ACHN (cell line): ENCODE measurements around the gene RHOV.
A peak's percentile ranks its signal among the peaks of the same experiment; 100 is the strongest.
"Not testable (repeated sequence)": the region's sequence is repeated elsewhere in the genome, so short reads cannot be mapped to it uniquely, and the experiment has no call there.

ENCODE experiments used
- DNase-seq: peaks from one replicate; pipeline ENCODE4 v3.0.0-alpha.2; 2015
- in situ Hi-C: cut with HindIII; loops from 2 replicates; pipeline ENCODE4 v1.10.0; 2017; ENCODE audit warnings: low sequenced_read_pairs, low pct_ligation_motif_present, low pct_unique_long_range_greater_than_20kb

RHOV gene

GRCh38 chr15:40879609-40880008, 5.6 kb upstream of the RHOV start:
- DNase-seq: no peak
- in situ Hi-C loops: no loop called here

- DNase-seq: peak; percentile 29
- in situ Hi-C loops: no loop called here
These were observed 4.8 kb upstream of the RHOV start for GRCh38 chr15:40878785-40879184.

- DNase-seq: no peak
- in situ Hi-C loops: no loop called here
These were observed 3.7 kb upstream of the RHOV start for GRCh38 chr15:40877694-40878093.

GRCh38 chr15:40875991-40876730, 2.1 kb upstream of the RHOV start:
- in situ Hi-C loops: no loop called here
- no peak for DNase-seq

GRCh38 chr15:40872791-40873693, 992 bp downstream of the RHOV start:
- in situ Hi-C loops: no loop called here
- DNase-seq: no peak

- no peak for DNase-seq
- in situ Hi-C loops: no loop called here
These were observed 2.1 kb downstream of the RHOV start for GRCh38 chr15:40871749-40872617.

GRCh38 chr15:40870716-40871115, 3.3 kb downstream of the RHOV start:
- in situ Hi-C loops: no loop called here
- DNase-seq: no peak

GRCh38 chr15:40869686-40870085, 4.3 kb downstream of the RHOV start:
- in situ Hi-C loops: no loop called here
- DNase-seq: no peak

GRCh38 chr15:40867199-40867598, 6.8 kb downstream of the RHOV start:
- in situ Hi-C loops: no loop called here
- no peak for DNase-seq

- no peak for DNase-seq
- in situ Hi-C loops: no loop called here
These were observed 10.3 kb downstream of the RHOV start for GRCh38 chr15:40863660-40864270.

GRCh38 chr15:40861147-40861546, 12.9 kb downstream of the RHOV start:
- DNase-seq, in situ Hi-C loops: not testable (repeated sequence)

GRCh38 chr15:40859206-40859851, 14.7 kb downstream of the RHOV start:
- in situ Hi-C loops: no loop called here
- peak; percentile 74 for DNase-seq

- no peak for DNase-seq
- in situ Hi-C loops: no loop called here
These were observed 15.3 kb downstream of the RHOV start for GRCh38 chr15:40858706-40859105.

- in situ Hi-C loops: no loop called here
- peak; percentile 65 for DNase-seq
These were observed 16.3 kb downstream of the RHOV start for GRCh38 chr15:40857601-40858341.

GRCh38 chr15:40856746-40857145, 17.3 kb downstream of the RHOV start:
- DNase-seq: no peak
- in situ Hi-C loops: no loop called here

GRCh38 chr15:40855706-40856234, 18.3 kb downstream of the RHOV start:
- in situ Hi-C loops: no loop called here
- DNase-seq: no peak

GRCh38 chr15:40854161-40854560, 19.9 kb downstream of the RHOV start:
- DNase-seq: no peak
- in situ Hi-C loops: no loop called here
